Measurements from ENCODE around the gene RHBDL1.

Gene RHBDL1

GRCh38 chr16:679814-680624, 4.5 kb downstream of the RHBDL1 start, which contains the start of gene STUB1 (continued):
- TF ChIP-seq, protein P1, sequence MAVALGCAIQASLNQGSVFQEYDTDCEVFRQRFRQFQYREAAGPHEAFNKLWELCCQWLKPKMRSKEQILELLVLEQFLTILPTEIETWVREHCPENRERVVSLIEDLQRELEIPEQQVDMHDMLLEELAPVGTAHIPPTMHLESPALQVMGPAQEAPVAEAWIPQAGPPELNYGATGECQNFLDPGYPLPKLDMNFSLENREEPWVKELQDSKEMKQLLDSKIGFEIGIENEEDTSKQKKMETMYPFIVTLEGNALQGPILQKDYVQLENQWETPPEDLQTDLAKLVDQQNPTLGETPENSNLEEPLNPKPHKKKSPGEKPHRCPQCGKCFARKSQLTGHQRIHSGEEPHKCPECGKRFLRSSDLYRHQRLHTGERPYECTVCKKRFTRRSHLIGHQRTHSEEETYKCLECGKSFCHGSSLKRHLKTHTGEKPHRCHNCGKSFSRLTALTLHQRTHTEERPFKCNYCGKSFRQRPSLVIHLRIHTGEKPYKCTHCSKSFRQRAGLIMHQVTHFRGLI (tag by site-specific recombination; IDR thresholded peaks at IDR 0.05) = peak; percentile 95
- no peak for TF ChIP-seq TRIM28 (IDR thresholded peaks at IDR 0.05; ENCODE audit: borderline replicate concordance, low read length)
- TF ChIP-seq ZNF473 (tag by site-specific recombination; IDR thresholded peaks at IDR 0.05) = no peak
- no peak for TF ChIP-seq ZNF513 (tag by site-specific recombination; IDR thresholded peaks at IDR 0.05)
- peak; percentile 70 for TF ChIP-seq KLF8 (tag by site-specific recombination; IDR thresholded peaks at IDR 0.05)
- peak; percentile 8 for TF ChIP-seq ZEB2 (tag by site-specific recombination; IDR thresholded peaks at IDR 0.05)
- TF ChIP-seq SP7 (tag by site-specific recombination; IDR thresholded peaks at IDR 0.05) = peak; percentile 48
- TF ChIP-seq ZNF621 (tag by site-specific recombination; IDR thresholded peaks at IDR 0.05) = no peak
- no peak for TF ChIP-seq ZNF518A (tag by site-specific recombination; conservative IDR thresholded peaks at IDR 0.05; ENCODE audit: low read depth)
- no peak for TF ChIP-seq ZNF585B (tag by site-specific recombination; IDR thresholded peaks at IDR 0.05)
- TF ChIP-seq ZBTB6 (tag by site-specific recombination; IDR thresholded peaks at IDR 0.05) = peak; percentile 67
- TF ChIP-seq ZNF660 (tag by site-specific recombination; IDR thresholded peaks at IDR 0.05) = peak; percentile 56; the same call in 1 of the 2 replicates
- TF ChIP-seq MYNN (tag by site-specific recombination; IDR thresholded peaks at IDR 0.05; ENCODE audit: borderline replicate concordance) = no peak
- TF ChIP-seq ZNF335 (tag by site-specific recombination; conservative IDR thresholded peaks at IDR 0.05) = no peak; the same call in 1 of the 2 replicates
- no peak for TF ChIP-seq ZNF121 (tag by site-specific recombination; IDR thresholded peaks at IDR 0.05)
- no peak for TF ChIP-seq ZNF266 (tag by site-specific recombination; IDR thresholded peaks at IDR 0.05; ENCODE audit: low read depth)
- TF ChIP-seq, protein P2, sequence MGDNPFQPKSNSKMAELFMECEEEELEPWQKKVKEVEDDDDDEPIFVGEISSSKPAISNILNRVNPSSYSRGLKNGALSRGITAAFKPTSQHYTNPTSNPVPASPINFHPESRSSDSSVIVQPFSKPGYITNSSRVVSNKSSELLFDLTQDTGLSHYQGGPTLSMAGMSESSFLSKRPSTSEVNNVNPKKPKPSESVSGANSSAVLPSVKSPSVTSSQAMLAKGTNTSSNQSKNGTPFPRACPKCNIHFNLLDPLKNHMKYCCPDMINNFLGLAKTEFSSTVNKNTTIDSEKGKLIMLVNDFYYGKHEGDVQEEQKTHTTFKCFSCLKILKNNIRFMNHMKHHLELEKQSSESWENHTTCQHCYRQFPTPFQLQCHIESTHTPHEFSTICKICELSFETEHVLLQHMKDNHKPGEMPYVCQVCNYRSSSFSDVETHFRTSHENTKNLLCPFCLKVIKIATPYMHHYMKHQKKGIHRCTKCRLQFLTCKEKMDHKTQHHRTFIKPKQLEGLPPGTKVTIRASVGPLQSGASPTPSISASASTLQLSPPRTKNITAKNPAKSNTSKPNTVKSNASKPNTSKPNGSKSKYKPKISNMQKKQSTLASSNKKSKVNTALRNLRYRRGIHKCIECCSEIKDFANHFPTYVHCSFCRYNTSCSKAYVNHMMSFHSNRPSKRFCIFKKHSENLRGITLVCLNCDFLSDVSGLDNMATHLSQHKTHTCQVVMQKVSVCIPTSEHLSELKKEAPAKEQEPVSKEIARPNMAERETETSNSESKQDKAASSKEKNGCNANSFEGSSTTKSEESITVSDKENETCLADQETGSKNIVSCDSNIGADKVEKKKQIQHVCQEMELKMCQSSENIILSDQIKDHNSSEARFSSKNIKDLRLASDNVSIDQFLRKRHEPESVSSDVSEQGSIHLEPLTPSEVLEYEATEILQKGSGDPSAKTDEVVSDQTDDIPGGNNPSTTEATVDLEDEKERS (tag by site-specific recombination; IDR thresholded peaks at IDR 0.05) = no peak
- no peak for TF ChIP-seq ZNF555 (tag by site-specific recombination; conservative IDR thresholded peaks at IDR 0.05)
- no peak for TF ChIP-seq ZFP37 (tag by site-specific recombination; IDR thresholded peaks at IDR 0.05)
- TF ChIP-seq ZNF501 (tag by site-specific recombination; IDR thresholded peaks at IDR 0.05) = 0 out of 2 replicates have a peak, but pooled peaks have one; percentile 11
- TF ChIP-seq, protein P3, sequence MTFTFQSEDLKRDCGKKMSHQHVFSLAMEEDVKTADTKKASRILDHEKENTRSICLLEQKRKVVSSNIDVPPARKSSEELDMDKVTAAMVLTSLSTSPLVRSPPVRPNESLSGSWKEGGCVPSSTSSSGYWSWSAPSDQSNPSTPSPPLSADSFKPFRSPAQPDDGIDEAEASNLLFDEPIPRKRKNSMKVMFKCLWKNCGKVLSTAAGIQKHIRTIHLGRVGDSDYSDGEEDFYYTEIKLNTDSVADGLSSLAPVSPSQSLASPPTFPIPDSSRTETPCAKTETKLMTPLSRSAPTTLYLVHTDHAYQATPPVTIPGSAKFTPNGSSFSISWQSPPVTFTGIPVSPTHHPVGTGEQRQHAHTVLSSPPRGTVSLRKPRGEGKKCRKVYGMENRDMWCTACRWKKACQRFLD (tag by site-specific recombination; IDR thresholded peaks at IDR 0.05) = no peak
- TF ChIP-seq ZNF791 (tag by site-specific recombination; IDR thresholded peaks at IDR 0.05) = no peak
